ENCODE measurements around the gene POLR3GL. TPM values are rescaled to one million over a fixed set of nuclear protein-coding genes. Genes with fewer than 3 reads are reported as not detected.

Gene POLR3GL
- total RNA-seq, 1 donor from 2014 or later: 15.5 TPM

DNA sequence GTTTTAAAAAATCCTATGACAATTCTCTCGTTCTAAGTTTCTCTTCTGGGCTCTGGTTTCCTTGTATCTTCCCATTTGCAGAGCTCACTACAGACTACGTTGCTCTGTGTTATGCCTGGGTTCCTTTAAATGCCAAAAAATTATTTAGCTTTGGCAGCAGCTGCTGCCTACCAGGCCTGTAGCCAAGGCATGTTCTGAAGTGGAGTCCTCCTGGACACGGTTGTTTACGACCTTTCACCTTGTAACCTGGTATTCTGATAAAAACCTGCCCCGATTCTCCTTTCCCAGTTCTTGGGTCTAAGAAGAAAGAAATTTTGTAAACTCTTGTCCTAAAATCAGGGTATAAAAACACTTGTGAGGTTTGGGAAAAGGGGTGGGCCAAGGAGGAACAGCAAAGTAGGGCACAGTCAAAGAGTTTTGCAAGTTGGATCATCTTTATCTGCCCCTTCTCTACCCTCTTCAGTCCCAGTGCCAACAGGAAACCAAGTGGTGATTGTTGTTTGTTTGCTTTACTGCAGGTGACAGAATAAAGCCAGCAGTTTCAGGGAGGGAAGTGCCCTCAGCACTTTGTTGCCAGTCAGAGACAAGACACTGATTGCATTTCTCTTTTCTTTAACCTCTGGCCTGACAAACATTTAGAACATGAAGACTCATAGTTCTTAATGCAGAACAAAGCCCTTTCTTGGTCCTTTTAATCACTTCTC lies 35.0 kb downstream of the POLR3GL start:
- no peak for DNase-seq (ENCODE audit: low read depth, low spot score)
- no peaks in the 10 kb centered on the region for H3K9me3 Mint-ChIP-seq
- peaks cover 34% of the 10 kb centered on the region for H3K4me1 Mint-ChIP-seq
- H3K27me3 Mint-ChIP-seq (ENCODE audit: low read depth): no peaks in the 10 kb centered on the region
- TF ChIP-seq, protein P1, sequence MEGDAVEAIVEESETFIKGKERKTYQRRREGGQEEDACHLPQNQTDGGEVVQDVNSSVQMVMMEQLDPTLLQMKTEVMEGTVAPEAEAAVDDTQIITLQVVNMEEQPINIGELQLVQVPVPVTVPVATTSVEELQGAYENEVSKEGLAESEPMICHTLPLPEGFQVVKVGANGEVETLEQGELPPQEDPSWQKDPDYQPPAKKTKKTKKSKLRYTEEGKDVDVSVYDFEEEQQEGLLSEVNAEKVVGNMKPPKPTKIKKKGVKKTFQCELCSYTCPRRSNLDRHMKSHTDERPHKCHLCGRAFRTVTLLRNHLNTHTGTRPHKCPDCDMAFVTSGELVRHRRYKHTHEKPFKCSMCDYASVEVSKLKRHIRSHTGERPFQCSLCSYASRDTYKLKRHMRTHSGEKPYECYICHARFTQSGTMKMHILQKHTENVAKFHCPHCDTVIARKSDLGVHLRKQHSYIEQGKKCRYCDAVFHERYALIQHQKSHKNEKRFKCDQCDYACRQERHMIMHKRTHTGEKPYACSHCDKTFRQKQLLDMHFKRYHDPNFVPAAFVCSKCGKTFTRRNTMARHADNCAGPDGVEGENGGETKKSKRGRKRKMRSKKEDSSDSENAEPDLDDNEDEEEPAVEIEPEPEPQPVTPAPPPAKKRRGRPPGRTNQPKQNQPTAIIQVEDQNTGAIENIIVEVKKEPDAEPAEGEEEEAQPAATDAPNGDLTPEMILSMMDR (conservative IDR thresholded peaks at IDR 0.05): no peak
- peak overlapping the region; percentile 6 for H3K4me3 Mint-ChIP-seq
- H3K27ac Mint-ChIP-seq (ENCODE audit: unreplicated experiment): no peak overlapping the region
- peaks cover 9% of the 10 kb centered on the region for H3K36me3 Mint-ChIP-seq (ENCODE audit: low read depth)

DNA sequence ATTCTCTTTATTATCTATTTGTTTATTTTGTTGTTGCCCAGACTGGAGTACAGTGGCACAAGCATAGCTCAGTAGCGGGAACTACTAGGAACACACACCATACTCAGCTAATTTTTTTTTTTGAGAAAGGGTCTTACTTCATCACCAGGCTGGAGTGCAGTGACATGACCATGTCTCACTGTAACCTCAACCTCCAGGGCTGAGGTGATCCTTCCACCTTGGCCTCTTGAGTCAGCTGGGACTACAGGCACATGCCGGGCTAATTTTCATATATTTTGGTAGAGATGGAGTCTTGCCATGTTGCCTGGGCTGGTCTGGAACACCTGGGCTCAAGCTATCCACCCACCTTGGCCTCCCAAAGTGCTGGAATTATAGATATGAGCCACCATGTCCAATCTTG lies 37.2 kb downstream of the POLR3GL start:
- no peaks in the 10 kb centered on the region for H3K9me3 Mint-ChIP-seq
- H3K27me3 Mint-ChIP-seq (ENCODE audit: low read depth): no peaks in the 10 kb centered on the region
- H3K4me3 Mint-ChIP-seq: no peak overlapping the region
- TF ChIP-seq, protein P1 (conservative IDR thresholded peaks at IDR 0.05): no peak
- peaks cover 16% of the 10 kb centered on the region for H3K4me1 Mint-ChIP-seq
- no peaks in the 10 kb centered on the region for H3K36me3 Mint-ChIP-seq (ENCODE audit: low read depth)
- DNase-seq (ENCODE audit: low read depth, low spot score): no peak
- no peak overlapping the region for H3K27ac Mint-ChIP-seq (ENCODE audit: unreplicated experiment)

DNA sequence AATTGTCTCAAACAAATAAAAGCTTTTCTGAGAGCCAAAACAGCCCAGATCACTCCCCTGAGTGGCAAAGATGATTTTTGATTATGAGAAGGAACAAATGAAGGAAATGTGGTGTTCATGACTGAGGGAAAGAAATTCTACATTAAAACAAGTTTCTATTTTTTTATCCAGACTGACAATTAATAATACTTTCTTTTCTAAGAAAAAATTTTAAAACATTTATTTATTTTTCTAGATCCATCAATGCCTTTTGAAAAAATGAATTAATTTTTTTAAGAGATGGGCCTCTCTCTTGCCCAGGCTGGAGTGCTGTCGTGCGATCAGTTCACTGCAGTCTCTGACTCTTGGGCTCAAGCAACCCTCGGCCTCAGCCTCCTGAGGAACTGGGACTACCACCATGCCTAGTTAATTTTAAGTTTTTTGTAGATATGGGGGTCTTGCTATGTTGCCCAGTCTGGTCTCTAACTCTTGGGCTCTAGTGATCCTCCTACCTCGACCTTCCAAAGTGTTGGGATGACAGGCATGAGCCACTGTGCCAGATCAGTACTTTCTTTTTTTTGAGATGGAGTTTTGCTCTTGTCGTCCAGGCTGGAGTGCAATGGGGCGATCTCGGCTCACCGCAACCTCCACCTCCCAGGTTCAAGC lies 43.1 kb downstream of the POLR3GL start:
- no peak overlapping the region for H3K27ac Mint-ChIP-seq (ENCODE audit: unreplicated experiment)
- no peak overlapping the region for H3K4me3 Mint-ChIP-seq
- peaks cover 6% of the 10 kb centered on the region for H3K4me1 Mint-ChIP-seq
- DNase-seq (ENCODE audit: low read depth, low spot score): no peak
- H3K27me3 Mint-ChIP-seq (ENCODE audit: low read depth): no peaks in the 10 kb centered on the region
- no peaks in the 10 kb centered on the region for H3K9me3 Mint-ChIP-seq
- no peaks in the 10 kb centered on the region for H3K36me3 Mint-ChIP-seq (ENCODE audit: low read depth)
- TF ChIP-seq, protein P1 (conservative IDR thresholded peaks at IDR 0.05): no peak

DNA sequence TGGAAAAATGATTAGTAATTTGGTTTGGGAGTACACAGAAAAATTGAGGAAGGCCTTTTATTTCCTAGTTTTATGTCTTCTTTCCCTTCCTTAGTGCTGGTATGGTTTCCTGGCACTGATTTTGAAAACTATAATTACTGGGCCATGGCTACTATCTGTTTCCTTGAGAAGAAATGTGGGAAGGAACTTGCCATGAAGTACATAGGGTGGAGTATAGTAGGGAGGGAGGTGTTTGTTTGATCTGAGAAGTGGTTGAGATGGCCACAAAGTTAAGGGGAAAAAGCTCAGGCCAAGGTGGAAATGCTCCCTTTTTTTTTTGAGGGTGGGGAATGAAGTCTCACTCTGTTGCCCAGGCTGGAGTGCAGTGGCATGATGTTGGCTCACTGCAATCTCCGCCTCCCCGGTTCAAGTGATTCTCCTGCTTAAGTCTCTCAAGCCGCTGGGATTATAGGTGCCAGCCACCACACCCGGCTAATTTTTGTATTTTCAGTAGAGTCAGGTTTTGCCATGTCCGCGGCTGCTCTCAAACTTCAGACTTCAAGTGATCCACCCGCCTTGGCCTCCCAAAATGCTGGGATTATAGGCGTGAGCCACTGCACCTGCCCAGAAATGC lies 45.7 kb downstream of the POLR3GL start:
- Mint-ChIP-seq H3K4me1 (peaks cover 12% of the 10 kb centered on the region), H3K9me3 (no peaks in the 10 kb centered on the region), H3K27ac (ENCODE audit: unreplicated experiment) (no peak overlapping the region), H3K4me3 (no peak overlapping the region), H3K36me3 (ENCODE audit: low read depth) (no peaks in the 10 kb centered on the region), H3K27me3 (ENCODE audit: low read depth) (peaks cover 13% of the 10 kb centered on the region)
- TF ChIP-seq, protein P1 (conservative IDR thresholded peaks at IDR 0.05): no peak
- no peak for DNase-seq (ENCODE audit: low read depth, low spot score)

DNA sequence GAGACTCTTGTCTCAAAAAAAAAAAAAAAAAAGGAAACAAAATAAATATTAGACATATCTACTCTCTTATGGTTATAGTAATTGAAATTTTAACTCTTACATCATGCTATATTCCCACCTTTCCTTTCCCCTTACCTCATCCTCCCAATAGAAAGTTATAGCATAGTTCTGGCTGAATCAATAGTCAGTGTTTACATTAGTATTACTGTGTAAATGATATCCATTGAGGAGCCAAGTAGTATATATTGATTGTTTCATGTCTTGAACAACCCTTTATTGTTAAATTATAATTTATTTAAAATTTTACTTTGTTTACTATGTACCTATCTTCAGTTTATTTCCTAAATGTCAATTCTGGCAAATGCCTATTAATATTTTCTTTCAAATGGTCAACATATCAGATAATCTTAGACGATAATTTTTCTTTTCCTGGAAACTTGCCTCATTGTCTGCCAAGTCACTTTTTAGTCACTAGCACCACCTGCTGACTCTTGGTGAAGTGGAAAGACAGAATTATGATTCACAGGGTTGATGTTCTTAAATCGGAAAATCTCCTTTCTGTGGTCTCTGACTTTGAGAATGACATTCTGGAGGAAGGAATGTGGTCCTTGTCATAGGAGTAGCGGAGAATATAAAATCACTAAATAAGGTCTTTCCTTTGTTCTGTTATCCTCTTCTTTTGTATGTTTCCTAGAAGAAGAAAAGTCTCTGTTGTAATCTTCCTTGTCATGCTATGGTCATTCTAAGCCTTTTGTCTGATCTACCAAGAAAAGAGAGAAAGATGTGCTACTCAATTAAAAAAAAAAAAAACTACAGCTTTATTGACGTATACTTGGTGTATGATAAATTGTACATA lies 48.4 kb downstream of the POLR3GL start:
- Mint-ChIP-seq H3K27ac (ENCODE audit: unreplicated experiment) (no peak overlapping the region), H3K36me3 (ENCODE audit: low read depth) (no peaks in the 10 kb centered on the region), H3K4me3 (no peak overlapping the region), H3K9me3 (no peaks in the 10 kb centered on the region), H3K4me1 (peaks cover 6% of the 10 kb centered on the region), H3K27me3 (ENCODE audit: low read depth) (peaks cover 36% of the 10 kb centered on the region)
- DNase-seq (ENCODE audit: low read depth, low spot score): peak; percentile 52
- TF ChIP-seq, protein P1 (conservative IDR thresholded peaks at IDR 0.05): peak; percentile 83

All from neural crest cell (in vitro differentiated cells).